NCI-H1105 (cell line): ENCODE measurements around the gene USP9Y.

ENCODE experiments used
- DNase-seq: peaks from one replicate; lab custom pipeline; 2025; lab: John Stamatoyannopoulos, UW

Gene USP9Y

DNA sequence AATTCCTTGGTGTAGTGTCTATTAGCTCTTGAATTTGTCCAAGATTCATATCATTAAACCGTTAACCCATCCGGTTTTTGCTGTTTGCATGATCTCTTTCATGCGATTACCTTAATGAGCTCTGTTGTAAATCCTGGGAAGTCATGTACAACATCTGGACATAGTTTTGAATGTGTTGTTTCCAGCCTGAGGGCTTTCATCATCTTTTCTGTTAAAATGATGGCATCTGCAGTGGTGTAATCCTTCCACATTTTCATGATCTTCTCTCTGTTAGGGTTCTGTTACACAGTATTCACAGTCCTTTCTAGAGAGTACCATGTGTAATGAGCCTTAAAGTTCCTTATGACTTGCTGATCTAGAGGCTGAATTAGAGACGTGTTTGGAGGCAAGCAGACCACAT lies 64.9 kb downstream of the USP9Y start:
- no peak for DNase-seq

DNA sequence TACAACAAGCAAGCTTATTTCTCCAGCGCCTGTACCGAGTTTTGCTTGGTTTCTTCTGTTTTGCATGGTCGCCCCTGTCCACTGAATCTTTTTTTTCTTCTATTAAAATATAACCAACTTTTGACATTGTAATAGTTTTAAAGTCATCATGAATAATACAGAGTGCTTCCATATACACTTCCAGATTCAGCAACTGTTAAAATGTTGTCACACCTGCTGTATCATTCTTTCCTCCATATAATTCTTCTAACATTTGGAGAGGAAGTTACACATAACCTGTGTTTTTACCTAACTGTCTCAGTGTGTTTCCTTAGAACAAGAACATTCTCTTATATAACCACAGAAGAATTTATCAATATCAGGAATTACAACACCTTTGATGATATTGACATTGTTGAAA lies 83.5 kb downstream of the USP9Y start:
- DNase-seq, result no peak

- no peak for DNase-seq
Observed at GRCh38 chrY:12793999-12794398, 93.0 kb downstream of the USP9Y start.

- no peak for DNase-seq
Observed at GRCh38 chrY:12808046-12808445, 107.0 kb downstream of the USP9Y start.

- no peak for DNase-seq
Observed at GRCh38 chrY:12809034-12809433, 108.0 kb downstream of the USP9Y start.

GRCh38 chrY:12823408-12823807 lies 122.4 kb downstream of the USP9Y start:
- DNase-seq, result no peak

DNA sequence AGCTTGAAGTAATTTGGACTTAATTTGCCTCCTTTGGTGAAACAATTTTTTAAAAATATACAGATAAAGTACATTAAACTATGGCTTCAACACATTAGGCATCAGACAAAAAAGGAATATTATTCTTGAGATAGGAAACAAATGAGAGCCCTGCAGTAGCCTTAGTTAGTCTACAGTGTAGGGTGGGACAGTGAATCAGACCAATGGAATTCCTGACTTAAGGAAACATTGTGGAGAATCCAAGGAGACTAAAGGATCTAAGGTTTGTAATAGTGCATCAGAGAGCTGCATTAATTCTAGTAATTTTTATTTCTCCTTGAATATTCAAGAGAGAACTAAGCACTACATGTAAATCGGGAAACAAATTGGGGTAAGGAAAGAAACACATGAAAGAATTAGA lies 125.8 kb downstream of the USP9Y start:
- DNase-seq, result no peak

GRCh38 chrY:12833284-12833683 lies 132.3 kb downstream of the USP9Y start:
- no peak for DNase-seq

GRCh38 chrY:12837550-12837949 lies 136.5 kb downstream of the USP9Y start:
- DNase-seq, result no peak

- DNase-seq, result no peak
Observed at GRCh38 chrY:12841368-12841767, 140.3 kb downstream of the USP9Y start.

DNA sequence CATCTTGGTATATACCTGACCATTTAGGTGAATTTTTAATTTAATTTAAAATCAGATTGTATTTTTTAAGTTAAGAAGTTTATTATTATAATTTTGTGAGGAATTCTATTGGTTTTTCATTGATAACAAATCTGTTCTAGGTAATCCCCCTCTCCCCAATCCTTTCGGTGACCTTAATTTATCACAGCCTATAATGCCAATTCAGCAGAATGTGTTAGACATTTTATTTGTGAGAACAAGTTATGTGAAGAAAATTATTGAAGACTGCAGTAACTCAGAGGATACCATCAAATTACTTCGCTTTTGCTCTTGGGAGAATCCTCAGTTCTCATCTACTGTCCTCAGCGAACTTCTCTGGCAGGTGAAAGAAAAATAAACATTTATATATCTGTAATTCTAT lies 145.8 kb downstream of the USP9Y start:
- no peak for DNase-seq

GRCh38 chrY:12855791-12856275 lies 154.8 kb downstream of the USP9Y start:
- no peak for DNase-seq

DNA sequence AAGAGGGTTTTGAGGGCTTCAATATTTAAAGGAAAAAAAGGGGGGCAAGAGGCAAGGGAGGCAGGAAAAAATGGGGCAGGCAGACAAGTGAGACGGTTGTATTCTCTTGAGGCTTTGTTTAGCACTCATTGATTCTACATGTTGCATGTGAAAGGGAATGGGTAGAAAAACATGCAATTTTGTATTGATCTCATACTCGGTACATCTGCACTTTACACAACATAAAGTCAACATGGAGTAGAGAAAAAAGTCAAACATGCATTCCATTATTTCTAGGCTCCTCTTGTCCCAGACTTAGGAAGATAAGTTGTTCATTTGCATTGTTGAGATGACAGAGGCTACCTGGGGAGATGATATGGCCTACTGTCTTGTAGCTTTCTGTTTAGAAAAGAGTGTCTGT lies 166.9 kb downstream of the USP9Y start:
- no peak for DNase-seq

DNA sequence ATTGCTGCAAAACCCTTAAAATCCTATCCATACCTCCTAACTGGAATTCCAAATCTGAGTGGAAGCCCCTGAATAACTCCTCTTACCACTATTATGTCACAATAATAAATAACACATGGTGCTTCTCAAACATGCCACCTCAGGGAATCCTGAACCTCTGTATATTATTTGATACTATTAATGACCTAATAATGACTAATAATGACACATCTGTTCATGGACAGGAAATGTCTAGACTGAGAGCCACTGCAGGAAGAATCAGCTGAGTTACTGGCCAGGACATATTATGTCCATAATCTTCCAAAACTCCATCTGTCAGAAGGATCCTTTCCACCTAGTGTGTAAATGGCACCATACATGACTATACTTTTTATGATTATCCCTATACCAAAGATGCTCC lies 195.9 kb downstream of the USP9Y start:
- DNase-seq, result no peak

DNA sequence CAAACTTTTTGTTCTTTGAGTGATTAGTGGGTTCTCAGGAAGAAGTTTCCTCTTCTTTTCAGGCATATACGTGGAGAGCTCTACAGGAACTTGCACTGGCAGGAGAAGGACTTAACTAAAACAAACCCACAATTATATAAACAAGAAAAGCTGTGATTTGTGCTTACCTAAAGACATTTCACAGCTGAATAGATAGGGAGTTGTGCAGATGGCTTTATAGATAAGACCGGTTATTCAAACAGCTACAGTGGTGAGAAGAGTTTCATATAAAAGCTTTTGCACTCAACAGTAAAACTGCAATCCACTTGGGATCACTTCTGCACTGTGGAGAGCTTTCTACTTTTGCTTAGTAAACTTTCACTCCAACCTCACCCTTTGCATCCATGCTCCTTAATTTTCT lies 197.6 kb downstream of the USP9Y start:
- DNase-seq, result no peak

- DNase-seq, result no peak
Observed at GRCh38 chrY:12904618-12905516, 203.8 kb downstream of the USP9Y start, which contains the start of gene DDX3Y. Gene DDX3Y, plus strand, starts transcription at chrY:12904868. Its CDS starts 69 bp downstream, at chrY:12904937.

DNA sequence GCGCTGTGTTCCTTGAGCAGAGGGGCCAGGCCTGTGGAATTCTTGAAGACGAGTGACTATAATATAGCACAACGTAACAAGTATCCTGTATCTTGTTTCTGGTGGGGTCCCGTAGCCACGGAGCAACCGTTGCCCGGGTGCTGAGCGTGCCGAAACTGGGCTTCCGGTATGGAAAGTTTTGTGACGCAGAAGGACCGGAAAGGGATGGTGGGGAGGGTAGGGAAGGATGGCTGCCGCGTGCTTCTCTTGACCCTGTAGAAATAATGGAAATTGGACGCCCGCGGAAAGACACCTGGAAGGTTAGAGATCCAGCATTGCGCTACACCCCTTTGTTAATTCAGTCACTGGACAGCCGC lies 204.5 kb downstream of the USP9Y start:
- DNase-seq, result no peak

- DNase-seq, result no peak
Observed at GRCh38 chrY:12905895-12906294, 204.9 kb downstream of the USP9Y start.
